ENCODE data around the gene ADAMTSL5.

- TF ChIP-seq NFXL1 (CRISPR knock-in tag; IDR thresholded peaks at IDR 0.05), result no peak
- no peak for TF ChIP-seq JUNB (CRISPR knock-in tag; conservative IDR thresholded peaks at IDR 0.05)
- TF ChIP-seq FOS (IDR thresholded peaks at IDR 0.05; ENCODE audit: extremely low read depth, insufficient read length), result no peak
- TF ChIP-seq BRF2 (IDR thresholded peaks at IDR 0.05; ENCODE audit: borderline replicate concordance, insufficient read depth, insufficient read length), result no peak
- TF ChIP-seq GMEB1 (CRISPR knock-in tag; IDR thresholded peaks at IDR 0.05), result no peak
- TF ChIP-seq SP1 (CRISPR knock-in tag; IDR thresholded peaks at IDR 0.05), result no peak
Observed at GRCh38 chr19:1457031-1457739, 55.6 kb downstream of the ADAMTSL5 start.
